HepG2 (cell line): ENCODE results near the gene CREBBP. TPM values are rescaled to one million over a fixed set of nuclear protein-coding genes. Genes with fewer than 3 reads are reported as not detected.

Experiments
- ARHGAP35 ChIP-seq: sonication (generic); formaldehyde crosslinking; IDR thresholded peaks from 2 replicates; pipeline ENCODE4 v1.9.0; 2022; ENCODE audit warnings: mild to moderate bottlenecking, inconsistent platforms, moderate library complexity, missing genetic modification reagents, borderline replicate concordance
- CBX2 ChIP-seq, 2 experiments: fragments of 200-600 bp in 1 of 2; sonication (generic); formaldehyde crosslinking in 1 of 2; IDR thresholded peaks; 2 replicates each; pipeline versions ENCODE4 v1.7.0 to v1.8.1; 2018 to 2022; ENCODE audit warnings: low read depth in 2 of 2, low read length in 1 of 2, mild to moderate bottlenecking in 1 of 2, missing genetic modification reagents in 1 of 2
- MBD4 ChIP-seq: IDR thresholded peaks from 2 replicates; pipeline ENCODE4 v1.6.1; 2012; ENCODE audit warnings: low read length, inconsistent platforms, borderline replicate concordance
- NFYC ChIP-seq: IDR thresholded peaks from 2 replicates; pipeline ENCODE4 v1.6.1; 2016; ENCODE audit warnings: missing genetic modification reagents, missing compliant biosample characterization
- TEAD3 ChIP-seq: optimal IDR thresholded peaks from 2 replicates; pipeline ENCODE3; 2016; ENCODE audit warnings: borderline replicate concordance
- YY1 ChIP-seq: IDR thresholded peaks from 2 replicates; pipeline ENCODE4 v1.6.1; 2011; ENCODE audit warnings: low read length, low read depth, moderate library complexity, mild to moderate bottlenecking; ENCODE audit not compliant: insufficient read depth, insufficient replicate concordance
- ZNF207 ChIP-seq: fragments of 450-650 bp; IDR thresholded peaks from 2 replicates; pipeline ENCODE4 v1.6.1; 2016; ENCODE audit warnings: antibody characterized with exemption, borderline replicate concordance
- ZNF296 ChIP-seq: sonication (generic); formaldehyde crosslinking; conservative IDR thresholded peaks from 2 replicates; pipeline ENCODE4 v1.5.0; 2020; ENCODE audit warnings: mild to moderate bottlenecking, missing genetic modification reagents
- ZNF317 ChIP-seq: sonication (generic); formaldehyde crosslinking; IDR thresholded peaks from 2 replicates; pipeline ENCODE4 v1.5.0; 2020; ENCODE audit warnings: mild to moderate bottlenecking, missing genetic modification reagents
- ZNF446 ChIP-seq: sonication (generic); formaldehyde crosslinking; IDR thresholded peaks from 2 replicates; pipeline ENCODE4 v1.5.0; 2020; ENCODE audit warnings: mild to moderate bottlenecking, missing genetic modification reagents
- ZNF703 ChIP-seq: sonication (generic); formaldehyde crosslinking; IDR thresholded peaks from 2 replicates; pipeline ENCODE4 v1.5.1; 2020; ENCODE audit warnings: missing genetic modification reagents, mild to moderate bottlenecking, moderate library complexity, borderline replicate concordance
- ZNF746 ChIP-seq: sonication (generic); formaldehyde crosslinking; IDR thresholded peaks from 2 replicates; pipeline ENCODE4 v1.8.0; 2022; ENCODE audit warnings: mild to moderate bottlenecking, missing genetic modification reagents
- polyA plus RNA-seq, 8 experiments: library from polyadenylated mRNA; depleted of rRNA in 3 of 8; stranded (reverse) in 7 of 8; unstranded in 1 of 8; fragments of >200 nt; fragmentation: Illumina TruSeq in 4 of 8; extraction: Trizol in 4 of 8; gene quantifications; 2 replicates each; pipeline versions ENCODE4 v1.2.1 to v1.2.3, GENCODE V29; 2011 to 2016; ENCODE audit warnings: low read depth in 4 of 8, missing spikeins in 1 of 8, mixed read lengths in 1 of 8; ENCODE audit not compliant: insufficient read depth in 1 of 8
- total RNA-seq, 5 experiments: library from RNA; depleted of rRNA; stranded (reverse); fragments of >200 nt; fragmentation: Illumina TruSeq; extraction: Trizol; gene quantifications; 2 replicates each; pipeline ENCODE4 v1.2.3, GENCODE V29; 2016; ENCODE audit warnings: low read depth in 1 of 5
- TF ChIP-seq, protein P1 (sequence below): sonication (generic); formaldehyde crosslinking; IDR thresholded peaks from 2 replicates; pipeline ENCODE4 v1.4.0; 2020; ENCODE audit warnings: missing genetic modification reagents
- TF ChIP-seq, protein P2 (sequence below): sonication (generic); IDR thresholded peaks from 2 replicates; pipeline ENCODE4 v1.6.1; 2016; ENCODE audit warnings: low read depth, borderline replicate concordance
- TF ChIP-seq, protein P3 (sequence below): sonication (generic); formaldehyde crosslinking; IDR thresholded peaks from 2 replicates; pipeline ENCODE4 v1.5.0; 2020; ENCODE audit warnings: mild to moderate bottlenecking, missing genetic modification reagents, moderate library complexity
- TF ChIP-seq, protein P4 (sequence below): sonication (generic); formaldehyde crosslinking; IDR thresholded peaks from 2 replicates; pipeline ENCODE4 v1.4.0; 2020; ENCODE audit warnings: mild to moderate bottlenecking, missing genetic modification reagents
- TF ChIP-seq, protein P5 (sequence below): sonication (generic); formaldehyde crosslinking; IDR thresholded peaks from 2 replicates; pipeline ENCODE4; 2020; ENCODE audit warnings: missing genetic modification reagents, mild to moderate bottlenecking, borderline replicate concordance
- TF ChIP-seq, protein P6 (sequence below): sonication (generic); formaldehyde crosslinking; IDR thresholded peaks from 2 replicates; pipeline ENCODE4 v1.4.0; 2020; ENCODE audit warnings: missing genetic modification reagents

CREBBP gene
- total and polyA plus RNA-seq, 2 of the 13 experiments (the other 11 are each of a cell fraction or from before 2014, with no cell fraction given): 5.3 to 10.4 TPM

DNA sequence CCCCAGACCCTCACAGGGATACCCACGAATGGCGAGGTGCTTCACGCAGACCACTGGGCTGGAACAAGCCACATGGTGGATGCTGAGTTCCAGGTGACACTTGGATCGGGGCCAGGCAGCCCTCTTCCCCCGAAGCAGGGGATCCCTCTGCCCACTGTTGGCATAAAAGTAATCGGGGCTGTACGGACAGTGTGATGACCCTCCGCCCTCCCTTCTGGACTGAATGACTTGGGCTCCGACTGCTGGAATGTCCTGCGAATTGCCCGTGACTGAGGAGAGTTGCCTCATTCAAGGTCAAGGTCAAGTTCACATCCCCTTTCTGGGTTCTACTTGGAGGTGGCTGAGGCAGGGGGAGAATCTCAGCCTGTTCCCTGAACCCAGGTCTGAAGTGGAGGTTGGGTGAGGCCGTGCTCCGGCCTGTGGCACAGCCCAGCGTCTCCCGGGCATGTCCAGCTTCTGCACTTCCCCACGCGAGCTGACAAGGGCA, 28.5 kb upstream of the CREBBP start (continued):
- TF ChIP-seq ARHGAP35 (CRISPR knock-in tag): no peak
- TF ChIP-seq, protein P1, sequence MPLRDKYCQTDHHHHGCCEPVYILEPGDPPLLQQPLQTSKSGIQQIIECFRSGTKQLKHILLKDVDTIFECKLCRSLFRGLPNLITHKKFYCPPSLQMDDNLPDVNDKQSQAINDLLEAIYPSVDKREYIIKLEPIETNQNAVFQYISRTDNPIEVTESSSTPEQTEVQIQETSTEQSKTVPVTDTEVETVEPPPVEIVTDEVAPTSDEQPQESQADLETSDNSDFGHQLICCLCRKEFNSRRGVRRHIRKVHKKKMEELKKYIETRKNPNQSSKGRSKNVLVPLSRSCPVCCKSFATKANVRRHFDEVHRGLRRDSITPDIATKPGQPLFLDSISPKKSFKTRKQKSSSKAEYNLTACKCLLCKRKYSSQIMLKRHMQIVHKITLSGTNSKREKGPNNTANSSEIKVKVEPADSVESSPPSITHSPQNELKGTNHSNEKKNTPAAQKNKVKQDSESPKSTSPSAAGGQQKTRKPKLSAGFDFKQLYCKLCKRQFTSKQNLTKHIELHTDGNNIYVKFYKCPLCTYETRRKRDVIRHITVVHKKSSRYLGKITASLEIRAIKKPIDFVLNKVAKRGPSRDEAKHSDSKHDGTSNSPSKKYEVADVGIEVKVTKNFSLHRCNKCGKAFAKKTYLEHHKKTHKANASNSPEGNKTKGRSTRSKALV (CRISPR knock-in tag): no peak
- TF ChIP-seq, protein P2, sequence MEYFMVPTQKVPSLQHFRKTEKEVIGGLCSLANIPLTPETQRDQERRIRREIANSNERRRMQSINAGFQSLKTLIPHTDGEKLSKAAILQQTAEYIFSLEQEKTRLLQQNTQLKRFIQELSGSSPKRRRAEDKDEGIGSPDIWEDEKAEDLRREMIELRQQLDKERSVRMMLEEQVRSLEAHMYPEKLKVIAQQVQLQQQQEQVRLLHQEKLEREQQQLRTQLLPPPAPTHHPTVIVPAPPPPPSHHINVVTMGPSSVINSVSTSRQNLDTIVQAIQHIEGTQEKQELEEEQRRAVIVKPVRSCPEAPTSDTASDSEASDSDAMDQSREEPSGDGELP: no peak
- TF ChIP-seq, protein P3, sequence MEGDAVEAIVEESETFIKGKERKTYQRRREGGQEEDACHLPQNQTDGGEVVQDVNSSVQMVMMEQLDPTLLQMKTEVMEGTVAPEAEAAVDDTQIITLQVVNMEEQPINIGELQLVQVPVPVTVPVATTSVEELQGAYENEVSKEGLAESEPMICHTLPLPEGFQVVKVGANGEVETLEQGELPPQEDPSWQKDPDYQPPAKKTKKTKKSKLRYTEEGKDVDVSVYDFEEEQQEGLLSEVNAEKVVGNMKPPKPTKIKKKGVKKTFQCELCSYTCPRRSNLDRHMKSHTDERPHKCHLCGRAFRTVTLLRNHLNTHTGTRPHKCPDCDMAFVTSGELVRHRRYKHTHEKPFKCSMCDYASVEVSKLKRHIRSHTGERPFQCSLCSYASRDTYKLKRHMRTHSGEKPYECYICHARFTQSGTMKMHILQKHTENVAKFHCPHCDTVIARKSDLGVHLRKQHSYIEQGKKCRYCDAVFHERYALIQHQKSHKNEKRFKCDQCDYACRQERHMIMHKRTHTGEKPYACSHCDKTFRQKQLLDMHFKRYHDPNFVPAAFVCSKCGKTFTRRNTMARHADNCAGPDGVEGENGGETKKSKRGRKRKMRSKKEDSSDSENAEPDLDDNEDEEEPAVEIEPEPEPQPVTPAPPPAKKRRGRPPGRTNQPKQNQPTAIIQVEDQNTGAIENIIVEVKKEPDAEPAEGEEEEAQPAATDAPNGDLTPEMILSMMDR (CRISPR knock-in tag): peak; percentile 72
- no peak for TF ChIP-seq ZNF746 (CRISPR knock-in tag)
- TF ChIP-seq, protein P4, sequence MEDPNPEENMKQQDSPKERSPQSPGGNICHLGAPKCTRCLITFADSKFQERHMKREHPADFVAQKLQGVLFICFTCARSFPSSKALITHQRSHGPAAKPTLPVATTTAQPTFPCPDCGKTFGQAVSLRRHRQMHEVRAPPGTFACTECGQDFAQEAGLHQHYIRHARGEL (CRISPR knock-in tag): 0 out of 2 replicates have a peak, but pooled peaks have one; percentile 44
- no peak for TF ChIP-seq ZNF446
- TF ChIP-seq, protein P5, sequence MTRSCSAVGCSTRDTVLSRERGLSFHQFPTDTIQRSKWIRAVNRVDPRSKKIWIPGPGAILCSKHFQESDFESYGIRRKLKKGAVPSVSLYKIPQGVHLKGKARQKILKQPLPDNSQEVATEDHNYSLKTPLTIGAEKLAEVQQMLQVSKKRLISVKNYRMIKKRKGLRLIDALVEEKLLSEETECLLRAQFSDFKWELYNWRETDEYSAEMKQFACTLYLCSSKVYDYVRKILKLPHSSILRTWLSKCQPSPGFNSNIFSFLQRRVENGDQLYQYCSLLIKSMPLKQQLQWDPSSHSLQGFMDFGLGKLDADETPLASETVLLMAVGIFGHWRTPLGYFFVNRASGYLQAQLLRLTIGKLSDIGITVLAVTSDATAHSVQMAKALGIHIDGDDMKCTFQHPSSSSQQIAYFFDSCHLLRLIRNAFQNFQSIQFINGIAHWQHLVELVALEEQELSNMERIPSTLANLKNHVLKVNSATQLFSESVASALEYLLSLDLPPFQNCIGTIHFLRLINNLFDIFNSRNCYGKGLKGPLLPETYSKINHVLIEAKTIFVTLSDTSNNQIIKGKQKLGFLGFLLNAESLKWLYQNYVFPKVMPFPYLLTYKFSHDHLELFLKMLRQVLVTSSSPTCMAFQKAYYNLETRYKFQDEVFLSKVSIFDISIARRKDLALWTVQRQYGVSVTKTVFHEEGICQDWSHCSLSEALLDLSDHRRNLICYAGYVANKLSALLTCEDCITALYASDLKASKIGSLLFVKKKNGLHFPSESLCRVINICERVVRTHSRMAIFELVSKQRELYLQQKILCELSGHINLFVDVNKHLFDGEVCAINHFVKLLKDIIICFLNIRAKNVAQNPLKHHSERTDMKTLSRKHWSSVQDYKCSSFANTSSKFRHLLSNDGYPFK: no peak
- no peak for TF ChIP-seq ZNF207
- TF ChIP-seq TEAD3 (CRISPR knock-in tag): peak; percentile 72
- TF ChIP-seq NFYC (CRISPR knock-in tag): no peak
- TF ChIP-seq, protein P6, sequence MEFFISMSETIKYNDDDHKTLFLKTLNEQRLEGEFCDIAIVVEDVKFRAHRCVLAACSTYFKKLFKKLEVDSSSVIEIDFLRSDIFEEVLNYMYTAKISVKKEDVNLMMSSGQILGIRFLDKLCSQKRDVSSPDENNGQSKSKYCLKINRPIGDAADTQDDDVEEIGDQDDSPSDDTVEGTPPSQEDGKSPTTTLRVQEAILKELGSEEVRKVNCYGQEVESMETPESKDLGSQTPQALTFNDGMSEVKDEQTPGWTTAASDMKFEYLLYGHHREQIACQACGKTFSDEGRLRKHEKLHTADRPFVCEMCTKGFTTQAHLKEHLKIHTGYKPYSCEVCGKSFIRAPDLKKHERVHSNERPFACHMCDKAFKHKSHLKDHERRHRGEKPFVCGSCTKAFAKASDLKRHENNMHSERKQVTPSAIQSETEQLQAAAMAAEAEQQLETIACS (CRISPR knock-in tag): no peak
- no peak for TF ChIP-seq ZNF317
- TF ChIP-seq MBD4: no peak
- no peak for TF ChIP-seq ZNF703
- no peak for TF ChIP-seq CBX2 (IDR thresholded peaks at IDR 0.05; ENCODE audit: low read depth, low read length)
- TF ChIP-seq CBX2 (CRISPR knock-in tag; IDR thresholded peaks at IDR 0.05; ENCODE audit: low read depth): no peak
- no peak for TF ChIP-seq YY1
- TF ChIP-seq ZNF296 (CRISPR knock-in tag): no peak
